K562 treated with DMSO at 1 percent for 12 hours (cell line): Measurements from ENCODE around the gene CRAT. TPM values are rescaled to one million over a fixed set of nuclear protein-coding genes. Genes with fewer than 3 reads are reported as not detected.

Experiments
- total RNA-seq: library from RNA; unstranded; fragments of 300-600 nt; gene quantifications from 2 replicates; pipeline ENCODE4 v1.2.3, GENCODE V29; 2022; ENCODE audit not compliant: insufficient read depth

CRAT gene
- 18.6 and 30.0 TPM in 2 replicates for total RNA-seq

DNA sequence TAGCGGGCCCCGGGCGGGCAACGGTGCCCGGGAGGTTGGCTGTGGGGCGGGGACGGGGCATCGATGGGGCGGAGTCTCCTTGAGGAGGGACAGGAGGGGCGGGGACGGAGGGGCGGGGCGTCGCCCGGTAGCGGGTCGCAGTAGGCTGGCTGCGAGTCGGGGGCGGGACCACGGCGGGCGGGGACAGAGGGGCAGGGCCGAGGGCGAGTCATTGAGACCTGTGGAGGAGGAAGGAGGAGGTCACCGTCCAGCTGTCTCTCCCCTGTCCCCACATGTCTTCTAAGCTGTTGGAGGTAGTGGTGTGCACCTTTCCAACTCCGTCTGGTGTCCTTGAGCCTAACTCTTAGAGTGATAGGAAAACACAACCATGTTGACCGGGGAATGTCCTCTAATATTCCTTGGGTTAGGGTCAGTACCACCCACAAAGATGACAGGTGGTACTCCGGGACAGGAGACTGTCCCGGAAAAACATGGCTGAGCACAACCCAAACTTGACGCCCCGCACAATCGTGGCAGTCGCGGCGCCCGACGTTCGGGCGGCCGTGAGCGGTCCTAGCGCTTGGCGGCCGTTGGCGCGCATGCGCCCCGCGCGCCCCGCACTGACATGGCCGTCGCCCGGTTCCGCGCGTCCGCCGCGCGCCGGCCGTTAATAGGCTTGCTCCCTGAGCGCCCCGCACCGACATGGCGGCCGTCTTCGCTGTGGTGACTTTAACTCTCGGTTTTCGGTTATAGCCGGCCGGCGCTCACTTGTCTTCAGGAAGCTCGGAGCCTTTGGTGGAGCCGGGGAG lies at the start of gene CRAT, which contains the start of gene PTPA:
CRAT (minus strand) TSS at position 54 of the 788 bp plus-strand sequence. CDS start 284 bp downstream, outside the sequence.
PTPA (plus strand) TSS at position 676 of the 788 bp plus-strand sequence. CDS start 186 bp downstream, outside the sequence.

DNA sequence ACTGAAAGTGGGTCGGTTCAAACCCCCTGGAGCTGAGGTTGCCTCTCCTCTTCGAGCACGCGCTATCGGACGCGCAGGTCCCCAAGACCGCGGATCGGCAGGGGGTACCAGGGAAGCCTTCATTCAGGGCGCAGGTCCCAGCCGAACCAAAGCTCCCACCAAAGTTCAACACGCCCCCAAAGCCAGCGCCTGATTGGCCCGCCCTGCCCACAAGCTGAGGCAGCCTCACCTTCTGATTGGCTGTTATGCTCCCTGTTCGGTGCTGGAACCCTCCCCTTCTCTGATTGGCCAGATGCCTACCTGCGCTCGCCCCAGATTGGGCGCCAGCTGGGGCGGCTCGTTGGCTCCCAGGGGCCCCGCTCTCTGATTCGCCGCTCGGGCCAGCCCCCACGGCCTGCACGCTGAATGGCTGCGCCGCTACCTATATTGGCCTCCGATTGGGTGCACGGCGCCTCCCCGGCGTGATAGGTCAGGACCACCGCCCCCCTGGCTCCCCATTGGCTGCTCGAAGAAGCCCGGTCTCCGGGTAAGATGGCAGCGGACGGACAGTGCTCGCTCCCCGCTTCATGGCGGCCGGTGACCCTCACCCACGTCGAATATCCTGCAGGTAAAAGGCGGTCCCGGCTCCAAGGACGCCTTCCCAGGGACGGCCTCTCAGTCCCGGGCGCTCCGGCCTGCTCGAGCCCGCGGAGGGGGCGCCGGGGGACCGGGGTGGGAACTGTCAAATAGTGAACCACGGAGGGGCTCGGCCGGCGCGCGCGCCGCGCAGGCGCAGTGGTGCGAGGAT lies 29.8 kb downstream of the CRAT start, which contains the start of gene DOLPP1:
DOLPP1 (plus strand) TSS at position 511 of the 787 bp plus-strand sequence; CDS start at position 532, 21 bp downstream.

Other genes starting within 250 kb of the CRAT start
- gene KYAT1, start 228.8 kb downstream of the CRAT start, total RNA-seq: 16.6 and 21.0 TPM in 2 replicates
- 17.4 and 38.0 TPM in 2 replicates for gene LRRC8A, start 228.7 kb downstream of the CRAT start, total RNA-seq
- 2.3 TPM in 1 of 2 replicates, not detected in the other for gene PHYHD1, start 189.8 kb downstream of the CRAT start, total RNA-seq
- 14.8 and 20.1 TPM in 2 replicates for gene DOLK, start 163.2 kb downstream of the CRAT start, total RNA-seq
- 26.6 and 71.0 TPM in 2 replicates for gene NUP188, start 163.1 kb downstream of the CRAT start, total RNA-seq
- 52.4 and 58.2 TPM in 2 replicates for gene SH3GLB2, start 82.5 kb downstream of the CRAT start, total RNA-seq
- 14.9 and 35.6 TPM in 2 replicates for gene MIGA2, start 74.2 kb downstream of the CRAT start, total RNA-seq
- gene DOLPP1, start 29.7 kb downstream of the CRAT start, total RNA-seq: 23.5 and 28.7 TPM in 2 replicates
- 103 and 109 TPM in 2 replicates for gene PTPA, start 622 bp upstream of the CRAT start, total RNA-seq
- 7.5 and 10.1 TPM in 2 replicates for gene IER5L, start 67.5 kb upstream of the CRAT start, total RNA-seq